ENCODE measurements around the gene EPHB1. TPM values are rescaled to one million over a fixed set of nuclear protein-coding genes. Genes with fewer than 3 reads are reported as not detected.

EPHB1 gene
- total RNA-seq, 2 donors from 2014 or later = 2.3 to 21.2 TPM

DNA sequence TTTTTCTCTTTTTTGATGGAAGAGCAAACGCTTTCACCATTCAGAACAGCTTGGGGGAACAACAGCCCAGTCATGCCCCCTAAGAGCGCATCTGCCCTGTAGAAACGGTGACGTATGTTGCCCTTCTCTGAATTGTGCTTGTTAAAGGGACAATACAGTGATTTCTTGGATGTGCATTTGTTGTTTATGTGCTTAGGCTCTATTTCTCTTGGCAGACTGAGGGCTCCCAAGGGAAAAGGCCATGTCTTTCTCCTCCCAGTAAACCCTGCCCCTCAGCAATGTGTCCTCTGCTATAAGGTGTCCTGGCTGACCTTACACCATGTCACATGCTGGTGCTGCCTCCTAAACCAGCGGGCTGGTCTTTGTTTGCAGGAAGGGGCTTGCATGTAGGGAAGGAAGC, 346.1 kb downstream of the EPHB1 start:
- Histone ChIP-seq H3K27me3 (replicated peaks; ENCODE audit: insufficient read depth) (no peaks in the 10 kb centered on the region), H3K4me3 (no peak overlapping the region), H3K36me3 (no peaks in the 10 kb centered on the region), H3K4me1 (replicated peaks) (no peaks in the 10 kb centered on the region), H3K9me3 (no peaks in the 10 kb centered on the region), H3K27ac (no peak overlapping the region)
- 65% methylated on average over 5 of the region's 5 CpGs for WGBS
- intact Hi-C loops (cut with DNase I) = no loop called here
- no peak for DNase-seq (ENCODE audit: low spot score)
- TF ChIP-seq POLR2AphosphoS5 (IDR thresholded peaks at IDR 0.05) (no peak), POLR2A (IDR thresholded peaks at IDR 0.05) (no peak)
- TF ChIP-seq, protein P1, sequence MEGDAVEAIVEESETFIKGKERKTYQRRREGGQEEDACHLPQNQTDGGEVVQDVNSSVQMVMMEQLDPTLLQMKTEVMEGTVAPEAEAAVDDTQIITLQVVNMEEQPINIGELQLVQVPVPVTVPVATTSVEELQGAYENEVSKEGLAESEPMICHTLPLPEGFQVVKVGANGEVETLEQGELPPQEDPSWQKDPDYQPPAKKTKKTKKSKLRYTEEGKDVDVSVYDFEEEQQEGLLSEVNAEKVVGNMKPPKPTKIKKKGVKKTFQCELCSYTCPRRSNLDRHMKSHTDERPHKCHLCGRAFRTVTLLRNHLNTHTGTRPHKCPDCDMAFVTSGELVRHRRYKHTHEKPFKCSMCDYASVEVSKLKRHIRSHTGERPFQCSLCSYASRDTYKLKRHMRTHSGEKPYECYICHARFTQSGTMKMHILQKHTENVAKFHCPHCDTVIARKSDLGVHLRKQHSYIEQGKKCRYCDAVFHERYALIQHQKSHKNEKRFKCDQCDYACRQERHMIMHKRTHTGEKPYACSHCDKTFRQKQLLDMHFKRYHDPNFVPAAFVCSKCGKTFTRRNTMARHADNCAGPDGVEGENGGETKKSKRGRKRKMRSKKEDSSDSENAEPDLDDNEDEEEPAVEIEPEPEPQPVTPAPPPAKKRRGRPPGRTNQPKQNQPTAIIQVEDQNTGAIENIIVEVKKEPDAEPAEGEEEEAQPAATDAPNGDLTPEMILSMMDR (IDR thresholded peaks at IDR 0.05) = no peak

DNA sequence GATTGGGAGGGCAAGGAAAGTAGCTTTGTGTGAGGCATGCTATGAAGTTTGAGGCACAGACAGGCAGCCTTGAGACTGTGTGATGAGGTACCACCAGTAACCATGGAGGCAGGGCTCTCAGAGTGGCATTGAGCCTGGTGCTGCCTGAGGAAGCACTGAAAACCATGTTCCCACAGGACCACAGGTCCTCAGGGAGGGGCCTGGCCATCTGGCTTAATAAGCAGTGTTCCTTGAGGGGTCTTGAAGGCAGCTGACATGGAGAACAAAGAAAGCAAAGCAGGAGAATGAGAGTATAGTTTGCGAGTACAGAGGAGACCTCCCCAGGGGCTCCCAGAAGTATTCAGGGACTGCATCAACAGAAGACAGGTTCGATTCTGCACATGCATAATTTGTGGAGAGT, 346.6 kb downstream of the EPHB1 start:
- H3K4me3 ChIP-seq = no peak overlapping the region
- intact Hi-C loops (cut with DNase I) = no loop called here
- DNase-seq (ENCODE audit: low spot score) = no peak
- TF ChIP-seq, protein P1 (IDR thresholded peaks at IDR 0.05) = no peak
- TF ChIP-seq POLR2AphosphoS5 (IDR thresholded peaks at IDR 0.05) (no peak), POLR2A (IDR thresholded peaks at IDR 0.05) (no peak)
- H3K27ac ChIP-seq = no peak overlapping the region
- H3K36me3 ChIP-seq = no peaks in the 10 kb centered on the region
- no peaks in the 10 kb centered on the region for H3K9me3 ChIP-seq
- 82% methylated on average over 2 of the region's 2 CpGs for WGBS
- no peaks in the 10 kb centered on the region for H3K27me3 ChIP-seq (replicated peaks; ENCODE audit: insufficient read depth)
- H3K4me1 ChIP-seq (replicated peaks) = no peaks in the 10 kb centered on the region

DNA sequence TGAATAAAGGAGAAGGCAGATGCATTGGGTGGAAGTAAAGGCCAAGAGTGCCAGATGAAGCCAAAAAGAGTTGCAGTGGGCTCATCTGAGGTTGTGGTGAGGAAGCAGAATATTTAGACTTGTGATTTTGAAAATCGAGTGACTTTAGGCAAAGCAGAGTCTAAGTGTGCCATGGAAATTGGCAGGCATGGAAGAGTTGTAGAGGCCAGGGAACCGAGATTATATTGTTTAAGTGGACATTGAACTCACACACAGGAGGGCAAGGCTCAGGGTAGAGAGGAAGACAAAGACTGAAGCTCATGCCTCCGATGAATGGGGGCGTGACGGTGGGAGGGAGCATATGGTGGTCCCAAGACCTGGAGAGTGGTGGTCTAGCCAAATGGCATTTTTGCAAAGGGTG, 347.5 kb downstream of the EPHB1 start:
- Histone ChIP-seq H3K9me3 (no peaks in the 10 kb centered on the region), H3K4me1 (replicated peaks) (no peaks in the 10 kb centered on the region), H3K4me3 (no peak overlapping the region), H3K27ac (no peak overlapping the region), H3K36me3 (no peaks in the 10 kb centered on the region), H3K27me3 (replicated peaks; ENCODE audit: insufficient read depth) (no peaks in the 10 kb centered on the region)
- WGBS = 92% methylated on average over 5 of the region's 5 CpGs
- TF ChIP-seq POLR2A (IDR thresholded peaks at IDR 0.05) (no peak), POLR2AphosphoS5 (IDR thresholded peaks at IDR 0.05) (no peak)
- TF ChIP-seq, protein P1 (IDR thresholded peaks at IDR 0.05) = no peak
- no peak for DNase-seq (ENCODE audit: low spot score)
- intact Hi-C loops (cut with DNase I) = no loop called here

DNA sequence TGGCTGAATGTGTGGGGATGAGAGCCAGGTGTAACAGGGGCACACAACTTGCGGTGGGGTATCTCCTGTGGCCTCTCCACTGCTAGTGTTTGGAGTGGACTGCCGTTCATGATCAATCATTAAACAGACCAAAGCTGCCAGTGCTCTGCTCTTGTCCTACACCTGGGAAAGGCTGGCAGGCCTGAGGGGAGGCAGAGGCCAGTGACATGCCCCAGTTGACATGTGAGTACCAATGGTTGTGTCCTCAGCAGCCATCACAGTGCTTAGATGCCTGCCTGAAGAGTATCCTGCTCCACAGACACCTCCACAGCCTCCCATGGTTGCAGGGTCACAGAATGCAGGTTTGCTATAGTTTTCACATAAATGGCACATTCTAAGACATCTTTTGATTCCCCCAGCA, 348.4 kb downstream of the EPHB1 start:
- H3K27ac ChIP-seq = no peak overlapping the region
- intact Hi-C loops (cut with DNase I) = no loop called here
- no peak overlapping the region for H3K4me3 ChIP-seq
- no peaks in the 10 kb centered on the region for H3K9me3 ChIP-seq
- no peaks in the 10 kb centered on the region for H3K36me3 ChIP-seq
- TF ChIP-seq POLR2AphosphoS5 (IDR thresholded peaks at IDR 0.05) (no peak), POLR2A (IDR thresholded peaks at IDR 0.05) (no peak)
- TF ChIP-seq, protein P1 (IDR thresholded peaks at IDR 0.05) = no peak
- no peaks in the 10 kb centered on the region for H3K27me3 ChIP-seq (replicated peaks; ENCODE audit: insufficient read depth)
- H3K4me1 ChIP-seq (replicated peaks) = no peaks in the 10 kb centered on the region
- DNase-seq (ENCODE audit: low spot score) = no peak
- WGBS = 58% methylated on average over 2 of the region's 2 CpGs

DNA sequence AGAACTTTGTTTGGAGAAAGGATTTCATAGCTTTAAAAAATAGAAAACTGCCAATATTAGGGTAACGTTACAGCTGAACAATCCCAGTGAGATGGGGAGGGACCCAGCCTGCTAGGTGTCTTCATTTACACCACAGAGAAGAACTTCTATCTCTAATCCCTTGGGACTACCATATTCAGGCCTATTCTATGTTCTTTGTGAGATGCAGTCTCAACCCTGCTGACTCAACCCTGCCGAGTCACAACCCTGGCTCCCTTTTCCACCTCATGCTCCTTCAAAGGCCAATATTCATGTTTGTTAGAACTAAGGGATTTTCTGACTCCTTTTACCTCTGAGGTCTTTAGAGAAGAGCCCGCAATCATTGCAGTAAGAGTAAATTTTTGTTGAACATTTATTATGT, 350.5 kb downstream of the EPHB1 start:
- TF ChIP-seq, protein P1 (IDR thresholded peaks at IDR 0.05) = no peak
- TF ChIP-seq POLR2AphosphoS5 (IDR thresholded peaks at IDR 0.05) (no peak), POLR2A (IDR thresholded peaks at IDR 0.05) (no peak)
- Histone ChIP-seq H3K27me3 (replicated peaks; ENCODE audit: insufficient read depth) (no peaks in the 10 kb centered on the region), H3K27ac (no peak overlapping the region), H3K9me3 (no peaks in the 10 kb centered on the region), H3K4me3 (no peak overlapping the region), H3K4me1 (replicated peaks) (no peaks in the 10 kb centered on the region), H3K36me3 (no peaks in the 10 kb centered on the region)
- no peak for DNase-seq (ENCODE audit: low spot score)
- 85% methylated on average over 3 of the region's 3 CpGs for WGBS
- intact Hi-C loops (cut with DNase I) = no loop called here
